ENCODE results near the gene ZNF511.

The ZNF511 gene

GRCh38 chr10:133329491-133330202, 20.9 kb downstream of the ZNF511 start (continued):
- no peak for TF ChIP-seq ZNF518A (tag by site-specific recombination; conservative IDR thresholded peaks at IDR 0.05; ENCODE audit: low read depth)
- TF ChIP-seq ZNF514 (tag by site-specific recombination; IDR thresholded peaks at IDR 0.05), result no peak
- TF ChIP-seq ZNF610 (tag by site-specific recombination; IDR thresholded peaks at IDR 0.05; ENCODE audit: borderline replicate concordance), result peak; percentile 25; the same call in 1 of the 2 replicates
- TF ChIP-seq ZNF623 (tag by site-specific recombination; IDR thresholded peaks at IDR 0.05), result no peak
- no peak for TF ChIP-seq GLI4 (tag by site-specific recombination; IDR thresholded peaks at IDR 0.05)
- no peak for TF ChIP-seq ZNF596 (tag by site-specific recombination; IDR thresholded peaks at IDR 0.05)
- TF ChIP-seq ZNF558 (tag by site-specific recombination; IDR thresholded peaks at IDR 0.05), result no peak
- peak; percentile 46; the same call in 1 of the 2 replicates for TF ChIP-seq ZNF629 (tag by site-specific recombination; IDR thresholded peaks at IDR 0.05)
- TF ChIP-seq ZNF692 (tag by site-specific recombination; IDR thresholded peaks at IDR 0.05), result peak; percentile 97
- 0 out of 2 replicates have a peak, but pooled peaks have one; percentile 14 for TF ChIP-seq ZFHX2 (tag by site-specific recombination; conservative IDR thresholded peaks at IDR 0.05)
- no peak for TF ChIP-seq ZNF148 (tag by site-specific recombination; IDR thresholded peaks at IDR 0.05; ENCODE audit: borderline replicate concordance)
- no peak for TF ChIP-seq ZNF426 (tag by site-specific recombination; IDR thresholded peaks at IDR 0.05)
- TF ChIP-seq ZSCAN18 (tag by site-specific recombination; IDR thresholded peaks at IDR 0.05), result no peak
- TF ChIP-seq ZNF544 (tag by site-specific recombination; IDR thresholded peaks at IDR 0.05), result no peak
- 0 out of 2 replicates have a peak, but pooled peaks have one; percentile 17 for TF ChIP-seq ZNF324 (tag by site-specific recombination; IDR thresholded peaks at IDR 0.05)
- TF ChIP-seq SP3 (tag by site-specific recombination; IDR thresholded peaks at IDR 0.05), result peak; percentile 30; the same call in 1 of the 2 replicates
- peak; percentile 80 for TF ChIP-seq GLIS1 (tag by site-specific recombination; IDR thresholded peaks at IDR 0.05)
- TF ChIP-seq ZNF654 (tag by site-specific recombination; IDR thresholded peaks at IDR 0.05; ENCODE audit: low read depth), result peak; percentile 90
- TF ChIP-seq ELK4 (IDR thresholded peaks at IDR 0.05; ENCODE audit: borderline replicate concordance, low read depth, low read length), result no peak
- peak; percentile 84; the same call in 1 of the 2 replicates for TF ChIP-seq CTCF (tag by site-specific recombination; IDR thresholded peaks at IDR 0.05)
- no peak for TF ChIP-seq ZFP41 (tag by site-specific recombination; IDR thresholded peaks at IDR 0.05; ENCODE audit: borderline replicate concordance)

Measured in HEK293 (cell line).